ENCODE results near the gene CNTN5.

- TF ChIP-seq, protein P1, sequence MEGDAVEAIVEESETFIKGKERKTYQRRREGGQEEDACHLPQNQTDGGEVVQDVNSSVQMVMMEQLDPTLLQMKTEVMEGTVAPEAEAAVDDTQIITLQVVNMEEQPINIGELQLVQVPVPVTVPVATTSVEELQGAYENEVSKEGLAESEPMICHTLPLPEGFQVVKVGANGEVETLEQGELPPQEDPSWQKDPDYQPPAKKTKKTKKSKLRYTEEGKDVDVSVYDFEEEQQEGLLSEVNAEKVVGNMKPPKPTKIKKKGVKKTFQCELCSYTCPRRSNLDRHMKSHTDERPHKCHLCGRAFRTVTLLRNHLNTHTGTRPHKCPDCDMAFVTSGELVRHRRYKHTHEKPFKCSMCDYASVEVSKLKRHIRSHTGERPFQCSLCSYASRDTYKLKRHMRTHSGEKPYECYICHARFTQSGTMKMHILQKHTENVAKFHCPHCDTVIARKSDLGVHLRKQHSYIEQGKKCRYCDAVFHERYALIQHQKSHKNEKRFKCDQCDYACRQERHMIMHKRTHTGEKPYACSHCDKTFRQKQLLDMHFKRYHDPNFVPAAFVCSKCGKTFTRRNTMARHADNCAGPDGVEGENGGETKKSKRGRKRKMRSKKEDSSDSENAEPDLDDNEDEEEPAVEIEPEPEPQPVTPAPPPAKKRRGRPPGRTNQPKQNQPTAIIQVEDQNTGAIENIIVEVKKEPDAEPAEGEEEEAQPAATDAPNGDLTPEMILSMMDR (optimal IDR thresholded peaks at IDR 0.05 in 1 of 3, IDR thresholded peaks at IDR 0.05 in 1 of 3, conservative IDR thresholded peaks at IDR 0.05 in 1 of 3; ENCODE audit: extremely low read depth in 1 of 3, insufficient read depth in 2 of 3, low read length in 3 of 3) = no peak
- TF ChIP-seq EZH2 (IDR thresholded peaks at IDR 0.05; ENCODE audit: low read length) = no peak
These were observed 16.3 kb downstream of the CNTN5 start for GRCh38 chr11:99037057-99037456.
